Pancreas (tissue), 10 donors: ENCODE results near the gene ASRGL1. TPM values are rescaled to one million over a fixed set of nuclear protein-coding genes. Genes with fewer than 3 reads are reported as not detected.

Experiments
- ATAC-seq, 4 donors: fragments of 200-7000 bp; cut with Tn5 transposase; one replicate each; pipeline versions ENCODE4 v1.8.0 to v1.9.1; 2020; ENCODE audit warnings: mild to moderate bottlenecking in 4 of 4, moderate library complexity in 4 of 4
- DNase-seq, 6 donors: peaks; one replicate each; pipeline ENCODE4 v3.0.0-alpha.2; 2020
- FAIRE-seq: peaks from 2 replicates; lab custom pipeline; 2012; peaks lifted over from hg19 to GRCh38; lab: Jason Lieb, UNC
- H3K27ac ChIP-seq, 4 donors: fragments of 200-600 bp; sonication (generic); 1 replicate in 3 of 4; 2 replicates in 1 of 4; pipeline versions ENCODE4 v1.5.0 to v1.8.0; 2020
- H3K27me3 ChIP-seq, 4 donors: fragments of 200-600 bp; one replicate each; pipeline ENCODE4 v1.8.0; 2021
- H3K36me3 ChIP-seq, 3 donors: fragments of 200-600 bp; sonication (generic) in 1 of 3; one replicate each; pipeline versions ENCODE4 v1.5.0 to v1.8.0; 2020 to 2021
- H3K4me1 ChIP-seq, 3 donors: fragments of 200-600 bp; one replicate each; pipeline ENCODE4 v1.8.0; 2021
- H3K4me3 ChIP-seq, 4 donors: fragments of 200-600 bp; sonication (generic) in 2 of 4; one replicate each; pipeline versions ENCODE4 v1.5.0 to v1.8.0; 2020 to 2021
- H3K9me3 ChIP-seq, 4 donors: fragments of 200-600 bp; one replicate each; pipeline ENCODE4 v1.8.0; 2021
- CTCF ChIP-seq, 4 donors: fragments of 200-600 bp; sonication (generic) in 3 of 4; IDR thresholded peaks; one replicate each; pipeline versions ENCODE4 v1.5.0 to v1.8.0; 2021; ENCODE audit warnings: antibody characterized with exemption in 4 of 4
- WGBS, 2 donors: extraction: QIAGEN DNeasy Blood & Tissue Kit; methylation state at CpG; one replicate each; pipeline ENCODE4 v1.1.7; 2013; 5-methylcytosine and 5-hydroxymethylcytosine counted together
- intact Hi-C, 3 donors: fragments of 100-400 bp; cut with DNase I; formaldehyde crosslinking; loops; one replicate each; pipeline versions ENCODE4 v1.11.1 to v1.14.2; 2022
- polyA plus RNA-seq, 2 donors: library from polyadenylated mRNA; stranded (reverse); fragments of 200-250 nt; gene quantifications; one replicate each; pipeline ENCODE4 v1.2.3, GENCODE V29; 2013
- total RNA-seq, 6 donors: library from RNA; stranded (reverse); fragmentation: NEBNext Ultra II Directional in 4 of 6; extraction: Animal tissue kit (Norgen Biotek cat#: 25700) in 4 of 6; gene quantifications; one replicate each; pipeline versions ENCODE4 v1.2.1 to v1.2.4, GENCODE V29; 2021 to 2023
- donor health status: healthy with polysubstance abuse.
- donor health status: DM: no; HTN: no; CAD: no; lungs with moderate emphysema.
- donor health status: DM: no; HTN: no; CAD: no.
- donor health status: control.
- donor health status: control.
- donor health status: Bipolar disorder and iron deficiency.
- donor health status: DM: yes; HTN: yes; CAD: no.
- donor health status: DM: no; HTN: no; CAD: no.
- donor health status: DM: no; HTN: no; CAD: no.
- donor health status: DM: yes; HTN: yes; CAD: no.

The ASRGL1 gene
- total and polyA plus RNA-seq, 8 donors, result 8.1 to 26.5 (median 12.4) TPM

DNA sequence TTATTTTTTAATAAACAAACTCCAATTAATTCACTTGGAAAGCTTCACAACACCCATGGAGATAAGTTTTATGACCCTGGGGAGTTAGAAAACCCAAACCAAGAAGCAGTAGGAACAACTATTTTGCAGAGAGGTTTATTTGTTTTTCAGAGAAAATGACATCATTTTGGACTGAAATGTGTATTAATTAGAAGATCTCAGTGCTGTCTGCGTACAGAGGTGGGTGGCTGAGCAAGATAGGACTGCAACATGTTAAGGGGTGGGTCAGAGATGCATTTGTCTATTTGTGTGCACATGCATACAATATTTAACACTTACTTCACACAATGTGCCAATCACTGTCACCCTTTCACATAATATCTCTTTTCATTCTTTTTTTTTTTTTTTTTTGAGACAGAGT, 82.7 kb downstream of the ASRGL1 start:
- no peak overlapping the region for H3K27ac ChIP-seq
- FAIRE-seq (no peak), DNase-seq (no peak), ATAC-seq (no peak)
- no peaks in the 10 kb centered on the region for H3K9me3 ChIP-seq
- 23 to 43% methylated on average over 1 of the region's 1 CpG for WGBS, 2 donors
- no peaks in the 10 kb centered on the region for H3K36me3 ChIP-seq
- H3K4me1 ChIP-seq, result no peaks in the 10 kb centered on the region
- intact Hi-C loops, result loop anchor here in 2 of 3 donors (5.0 kb wide), 2 partner anchors 127 to 142 kb away; partner anchors contain the start of gene AHNAK (in 1 of the 2)
- no peak overlapping the region for H3K4me3 ChIP-seq
- no peak for TF ChIP-seq CTCF (IDR thresholded peaks at IDR 0.05)
- no peaks in the 10 kb centered on the region for H3K27me3 ChIP-seq

GRCh38 chr11:62420882-62421281, 83.6 kb downstream of the ASRGL1 start:
- intact Hi-C loops, result loop anchor here in 2 of 3 donors (5.0 kb wide), 2 partner anchors 126 to 141 kb away; partner anchors contain the start of gene AHNAK (in 1 of the 2)
- FAIRE-seq (no peak), DNase-seq (no peak), ATAC-seq (no peak)
- 81 to 93% methylated on average over 3 of the region's 3 CpGs for WGBS, 2 donors
- Histone ChIP-seq H3K27ac (no peak overlapping the region), H3K36me3 (no peaks in the 10 kb centered on the region), H3K4me1 (no peaks in the 10 kb centered on the region), H3K27me3 (no peaks in the 10 kb centered on the region), H3K9me3 (no peaks in the 10 kb centered on the region), H3K4me3 (no peak overlapping the region)
- TF ChIP-seq CTCF (IDR thresholded peaks at IDR 0.05), result no peak

DNA sequence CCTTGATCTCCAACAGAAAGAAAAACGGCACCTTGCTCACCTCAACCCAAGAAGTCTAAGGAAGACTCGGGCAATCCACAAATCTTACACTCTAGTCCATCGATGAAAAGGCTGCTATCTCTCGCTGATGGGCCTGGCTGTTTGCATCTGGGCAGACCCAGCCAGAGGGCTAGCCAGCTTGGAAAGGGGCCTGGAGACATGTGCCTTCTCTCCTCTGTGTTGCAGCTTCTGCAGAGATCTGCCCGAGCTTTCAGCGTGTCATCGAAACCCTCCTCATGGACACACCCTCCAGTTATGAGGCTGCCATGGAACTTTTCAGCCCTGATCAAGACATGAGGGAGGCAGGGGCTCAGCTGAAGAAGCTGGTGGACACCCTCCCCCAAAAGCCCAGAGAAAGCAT, 84.7 kb downstream of the ASRGL1 start:
- no peaks in the 10 kb centered on the region for H3K4me1 ChIP-seq
- no peaks in the 10 kb centered on the region for H3K36me3 ChIP-seq
- no peak overlapping the region for H3K27ac ChIP-seq
- intact Hi-C loops, result loop anchor here in 2 of 3 donors (5.0 kb wide), 2 partner anchors 125 to 140 kb away; partner anchors contain the start of gene AHNAK (in 1 of the 2)
- no peaks in the 10 kb centered on the region for H3K27me3 ChIP-seq
- no peak for TF ChIP-seq CTCF (IDR thresholded peaks at IDR 0.05)
- 68 to 79% methylated on average over 7 of the region's 7 CpGs for WGBS, 2 donors
- H3K4me3 ChIP-seq, result no peak overlapping the region
- no peak for FAIRE-seq
- DNase-seq, result peak in 1 of 6 donors; percentile 12
- no peak for ATAC-seq
- no peaks in the 10 kb centered on the region for H3K9me3 ChIP-seq

DNA sequence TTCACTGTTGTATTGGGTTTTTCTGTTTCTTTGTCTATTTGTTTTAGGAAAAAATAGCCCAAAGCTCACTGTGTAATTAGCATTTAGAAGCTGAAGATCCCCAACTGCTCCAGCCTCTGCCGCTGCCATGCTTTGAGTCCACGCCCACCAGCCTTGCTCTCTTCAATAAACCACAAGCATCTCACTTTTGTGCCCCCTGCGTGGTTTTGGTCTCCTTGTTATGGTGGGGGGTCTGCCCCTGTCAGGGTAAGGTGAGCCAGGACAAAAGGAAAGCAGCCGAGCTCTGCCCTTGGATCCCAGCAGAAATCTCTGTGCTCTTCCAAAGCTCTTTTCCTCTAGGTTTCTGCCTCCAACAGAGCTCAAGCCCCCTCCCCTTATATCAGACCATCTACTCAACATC, 85.8 kb downstream of the ASRGL1 start:
- intact Hi-C loops, result loop anchor here in 2 of 3 donors (5.0 kb wide), 2 partner anchors 124 to 139 kb away; partner anchors contain the start of gene AHNAK (in 1 of the 2)

More for the DNA sequence above, 85.8 kb downstream of the ASRGL1 start:
- Histone ChIP-seq H3K4me1 (no peaks in the 10 kb centered on the region), H3K4me3 (no peak overlapping the region), H3K36me3 (no peaks in the 10 kb centered on the region), H3K27me3 (no peaks in the 10 kb centered on the region), H3K9me3 (no peaks in the 10 kb centered on the region), H3K27ac (no peak overlapping the region)
- DNase-seq (peak in 1 of 6 donors; percentile 23), FAIRE-seq (no peak), ATAC-seq (no peak)
- WGBS, 2 donors, result 64 to 77% methylated on average over 4 of the region's 4 CpGs
- no peak for TF ChIP-seq CTCF (IDR thresholded peaks at IDR 0.05)
